ENCODE measurements around the gene CHERP.

CHERP gene

GRCh38 chr19:16577531-16577985 is 35.3 kb upstream of the CHERP start:
- no peak for TF ChIP-seq CTCF (IDR thresholded peaks at IDR 0.05; ENCODE audit: insufficient read depth, low read length, missing control alignments)
- ChIA-PET POLR2A (no interaction called here), CTCF (no interaction called here)
- no peak overlapping the region for H3K4me3 ChIP-seq (ENCODE audit: low read depth, low read length)
- DNase-seq (ENCODE audit: low read depth, low spot score), result no peak

- DNase-seq (ENCODE audit: low read depth, low spot score), result no peak
- ChIA-PET POLR2A (no interaction called here), CTCF (no interaction called here)
- no peak for TF ChIP-seq CTCF (IDR thresholded peaks at IDR 0.05; ENCODE audit: insufficient read depth, low read length, missing control alignments)
- H3K4me3 ChIP-seq (ENCODE audit: low read depth, low read length), result no peak overlapping the region
Measured at GRCh38 chr19:16576690-16577530, 34.7 kb upstream of the CHERP start.

- no peak overlapping the region for H3K4me3 ChIP-seq (ENCODE audit: low read depth, low read length)
- no peak for TF ChIP-seq CTCF (IDR thresholded peaks at IDR 0.05; ENCODE audit: insufficient read depth, low read length, missing control alignments)
- DNase-seq (ENCODE audit: low read depth, low spot score), result no peak
- POLR2A ChIA-PET, result no interaction called here
- CTCF ChIA-PET, result no interaction called here
Measured at GRCh38 chr19:16575861-16576689, 33.8 kb upstream of the CHERP start.

- no peak overlapping the region for H3K4me3 ChIP-seq (ENCODE audit: low read depth, low read length)
- TF ChIP-seq CTCF (IDR thresholded peaks at IDR 0.05; ENCODE audit: insufficient read depth, low read length, missing control alignments), result no peak
- POLR2A ChIA-PET, result no interaction called here
- DNase-seq (ENCODE audit: low read depth, low spot score), result no peak
- CTCF ChIA-PET, result no interaction called here
Measured at GRCh38 chr19:16575282-16575681, 33.0 kb upstream of the CHERP start.

GRCh38 chr19:16573925-16574324 is 31.7 kb upstream of the CHERP start:
- POLR2A ChIA-PET, result interaction anchor here (1.5 to 2.1 kb wide), 2 partner anchors 10 to 49 kb away, joined by 4 to 13 read pairs; no protein-coding TSS in a partner anchor
- CTCF ChIA-PET, result no interaction called here
- no peak for TF ChIP-seq CTCF (IDR thresholded peaks at IDR 0.05; ENCODE audit: insufficient read depth, low read length, missing control alignments)
- no peak for DNase-seq (ENCODE audit: low read depth, low spot score)
- peak overlapping the region; percentile 98 for H3K4me3 ChIP-seq (ENCODE audit: low read depth, low read length)

- no peak for TF ChIP-seq CTCF (IDR thresholded peaks at IDR 0.05; ENCODE audit: insufficient read depth, low read length, missing control alignments)
- ChIA-PET POLR2A (interaction anchor here (1.5 to 2.1 kb wide), 2 partner anchors 11 to 49 kb away, joined by 4 to 13 read pairs; no protein-coding TSS in a partner anchor), CTCF (no interaction called here)
- DNase-seq (ENCODE audit: low read depth, low spot score), result no peak
- peak overlapping the region; percentile 98 for H3K4me3 ChIP-seq (ENCODE audit: low read depth, low read length)
Measured at GRCh38 chr19:16573296-16573695, 31.1 kb upstream of the CHERP start.

Data from AG04449 (cell line).